Measurements from ENCODE around the gene SUGP1. TPM values are rescaled to one million over a fixed set of nuclear protein-coding genes. Genes with fewer than 3 reads are reported as not detected.

Gene SUGP1
- total RNA-seq, 2 donors from 2014 or later: 13.5 to 16.3 TPM

GRCh38 chr19:19361075-19361594, 40.8 kb upstream of the SUGP1 start:
- intact Hi-C loops (cut with DNase I): no loop called here
- Histone ChIP-seq H3K9me3 (no peaks in the 10 kb centered on the region), H3K4me3 (no peak overlapping the region), H3K4me1 (peaks cover 21% of the 10 kb centered on the region), H3K27me3 (no peaks in the 10 kb centered on the region), H3K27ac (peak overlapping the region in 2 of 4 donors; percentile 45), H3K36me3 (replicated peaks in 1 of 2; ENCODE audit: insufficient read depth in 1 of 2, low read depth in 2 of 2) (peaks cover 6% of the 10 kb centered on the region in 2 donors)
- TF ChIP-seq, protein P1, sequence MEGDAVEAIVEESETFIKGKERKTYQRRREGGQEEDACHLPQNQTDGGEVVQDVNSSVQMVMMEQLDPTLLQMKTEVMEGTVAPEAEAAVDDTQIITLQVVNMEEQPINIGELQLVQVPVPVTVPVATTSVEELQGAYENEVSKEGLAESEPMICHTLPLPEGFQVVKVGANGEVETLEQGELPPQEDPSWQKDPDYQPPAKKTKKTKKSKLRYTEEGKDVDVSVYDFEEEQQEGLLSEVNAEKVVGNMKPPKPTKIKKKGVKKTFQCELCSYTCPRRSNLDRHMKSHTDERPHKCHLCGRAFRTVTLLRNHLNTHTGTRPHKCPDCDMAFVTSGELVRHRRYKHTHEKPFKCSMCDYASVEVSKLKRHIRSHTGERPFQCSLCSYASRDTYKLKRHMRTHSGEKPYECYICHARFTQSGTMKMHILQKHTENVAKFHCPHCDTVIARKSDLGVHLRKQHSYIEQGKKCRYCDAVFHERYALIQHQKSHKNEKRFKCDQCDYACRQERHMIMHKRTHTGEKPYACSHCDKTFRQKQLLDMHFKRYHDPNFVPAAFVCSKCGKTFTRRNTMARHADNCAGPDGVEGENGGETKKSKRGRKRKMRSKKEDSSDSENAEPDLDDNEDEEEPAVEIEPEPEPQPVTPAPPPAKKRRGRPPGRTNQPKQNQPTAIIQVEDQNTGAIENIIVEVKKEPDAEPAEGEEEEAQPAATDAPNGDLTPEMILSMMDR (IDR thresholded peaks at IDR 0.05): peak; percentile 68 to 88 (median 82)
- TF ChIP-seq POLR2A (IDR thresholded peaks at IDR 0.05): no peak
- ATAC-seq (peak; percentile 85), DNase-seq (peak; percentile 80 to 86 (median 84))
- WGBS, 2 donors: 11 to 15% methylated on average over 14 of the region's 14 CpGs

DNA sequence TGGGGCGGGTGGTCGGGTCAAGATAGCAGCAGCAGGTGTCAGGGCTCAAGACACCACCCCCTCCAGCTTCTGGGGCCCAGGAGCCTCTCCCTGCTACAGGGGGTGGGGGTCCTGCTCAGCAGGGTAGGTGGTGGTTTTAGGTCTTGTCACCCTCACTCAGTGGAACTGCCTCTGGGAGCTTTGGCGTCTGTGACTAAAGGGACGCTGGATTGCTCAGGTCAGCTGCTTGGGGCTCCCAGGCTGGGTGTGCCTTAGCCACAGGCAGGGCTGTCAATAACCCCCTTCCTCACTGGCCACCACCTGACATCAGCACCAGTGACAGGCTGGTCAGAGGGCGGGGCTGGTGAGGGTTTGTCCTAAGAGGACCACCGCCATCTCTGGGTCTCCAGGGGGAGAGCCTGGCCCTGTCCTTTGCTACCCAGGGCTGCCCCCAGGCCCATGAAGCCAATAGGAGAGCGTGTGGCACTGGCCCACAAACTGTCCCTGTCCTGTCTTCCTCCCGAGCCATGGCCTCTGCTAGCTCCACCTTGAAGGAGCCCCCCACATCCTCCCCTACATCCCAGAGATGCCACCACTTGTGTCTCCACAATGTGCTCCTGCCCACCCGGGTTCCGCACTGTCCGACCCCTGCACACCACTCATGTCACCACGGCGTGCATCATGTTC, 36.7 kb upstream of the SUGP1 start:
- intact Hi-C loops (cut with DNase I): no loop called here
- no peaks in the 10 kb centered on the region for H3K9me3 ChIP-seq
- 93% methylated on average over 9 to 13 of the region's 13 CpGs for WGBS, 2 donors
- H3K27me3 ChIP-seq: no peaks in the 10 kb centered on the region
- TF ChIP-seq, protein P1 (IDR thresholded peaks at IDR 0.05): no peak
- no peak for TF ChIP-seq POLR2A (IDR thresholded peaks at IDR 0.05)
- H3K4me3 ChIP-seq: no peak overlapping the region
- no peak for DNase-seq
- no peak overlapping the region for H3K27ac ChIP-seq
- peaks cover 7% of the 10 kb centered on the region for H3K4me1 ChIP-seq
- H3K36me3 ChIP-seq (replicated peaks in 1 of 2; ENCODE audit: insufficient read depth in 1 of 2, low read depth in 2 of 2): peaks cover 21 to 29% of the 10 kb centered on the region in 2 donors
- no peak for ATAC-seq

DNA sequence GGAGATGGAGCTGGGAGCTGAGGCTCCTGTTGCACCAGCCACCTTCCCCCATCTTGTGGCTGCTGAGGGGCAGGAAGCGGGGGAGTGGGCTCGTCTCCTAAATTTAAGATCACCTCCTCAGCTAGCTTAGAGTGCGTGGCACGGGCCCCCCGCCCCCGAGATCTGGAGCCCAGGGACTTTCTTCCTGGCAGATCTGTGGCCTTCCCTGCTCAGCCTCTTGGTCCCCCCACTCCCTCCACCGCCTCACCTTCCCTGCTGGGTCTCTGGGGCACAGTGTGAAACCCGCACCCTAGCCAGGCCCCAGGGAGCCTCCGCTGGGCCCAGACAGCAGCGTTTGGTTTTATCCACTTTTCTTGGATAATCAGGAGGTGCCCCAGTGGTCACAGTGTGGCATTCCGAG, 36.2 kb upstream of the SUGP1 start:
- DNase-seq: no peak

DNA sequence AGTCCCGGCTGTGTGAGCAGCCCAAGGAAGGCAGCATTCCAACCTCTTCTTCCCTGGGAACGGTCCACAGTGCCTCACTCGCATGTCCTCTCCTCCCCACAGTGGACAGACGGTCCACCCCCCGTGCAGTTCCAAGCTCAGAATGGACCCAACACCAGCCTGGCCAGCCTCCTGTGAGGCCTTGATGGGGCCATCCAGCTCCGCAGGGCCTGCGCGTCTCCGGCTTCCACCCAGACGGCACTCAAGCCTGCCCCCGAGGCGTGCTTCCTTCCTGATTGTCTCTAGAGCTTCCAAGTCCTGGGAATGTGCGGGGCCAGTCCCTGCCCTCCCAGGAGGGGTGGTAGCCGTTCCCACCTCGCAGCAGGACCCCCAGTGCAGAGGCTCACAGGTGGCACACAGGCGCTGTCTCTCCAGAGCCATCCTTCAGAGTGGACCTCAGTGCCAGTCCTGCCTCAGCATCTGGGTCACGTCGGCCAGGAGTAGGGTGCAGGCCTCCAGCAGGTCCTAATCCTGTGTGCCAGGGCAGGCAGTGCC, 35.4 kb upstream of the SUGP1 start:
- no peak overlapping the region for H3K4me3 ChIP-seq
- intact Hi-C loops (cut with DNase I): no loop called here
- no peak for DNase-seq
- H3K27ac ChIP-seq: no peak overlapping the region
- WGBS, 2 donors: 85 to 88% methylated on average over 5 to 14 of the region's 18 CpGs
- H3K36me3 ChIP-seq (replicated peaks in 1 of 2; ENCODE audit: insufficient read depth in 1 of 2, low read depth in 2 of 2): peaks cover 21 to 31% of the 10 kb centered on the region in 2 donors
- no peaks in the 10 kb centered on the region for H3K4me1 ChIP-seq
- no peak for ATAC-seq
- H3K9me3 ChIP-seq: no peaks in the 10 kb centered on the region
- no peak for TF ChIP-seq POLR2A (IDR thresholded peaks at IDR 0.05)
- TF ChIP-seq, protein P1 (IDR thresholded peaks at IDR 0.05): no peak
- H3K27me3 ChIP-seq: no peaks in the 10 kb centered on the region

More for the DNA sequence above, 36.2 kb upstream of the SUGP1 start:
- no peak for TF ChIP-seq POLR2A (IDR thresholded peaks at IDR 0.05)
- TF ChIP-seq, protein P1 (IDR thresholded peaks at IDR 0.05): no peak
- no peak overlapping the region for H3K4me3 ChIP-seq
- H3K36me3 ChIP-seq (replicated peaks in 1 of 2; ENCODE audit: insufficient read depth in 1 of 2, low read depth in 2 of 2): peaks cover 21 to 31% of the 10 kb centered on the region in 2 donors
- no peaks in the 10 kb centered on the region for H3K9me3 ChIP-seq
- H3K27ac ChIP-seq: no peak overlapping the region
- peaks cover 7% of the 10 kb centered on the region for H3K4me1 ChIP-seq
- intact Hi-C loops (cut with DNase I): no loop called here
- 95 to 98% methylated on average over 11 of the region's 11 CpGs for WGBS, 2 donors
- ATAC-seq: no peak
- no peaks in the 10 kb centered on the region for H3K27me3 ChIP-seq

All from body of pancreas (tissue), 4 donors.